Colonic mucosa (tissue), 4 donors: ENCODE results near the gene ZBTB20. TPM values are rescaled to one million over a fixed set of nuclear protein-coding genes. Genes with fewer than 3 reads are reported as not detected.

Source experiments
- DNase-seq: peaks from one replicate; pipeline ENCODE4 v3.0.0-alpha.2; 2020
- H3K27ac ChIP-seq: fragments of 200-600 bp; one replicate; pipeline ENCODE4 v1.8.0; 2021
- H3K27me3 ChIP-seq: fragments of 200-600 bp; one replicate; pipeline ENCODE4 v1.8.0; 2021
- H3K36me3 ChIP-seq: fragments of 200-600 bp; one replicate; pipeline ENCODE4 v1.8.0; 2021
- H3K4me1 ChIP-seq: fragments of 200-600 bp; one replicate; pipeline ENCODE4 v1.8.0; 2021; ENCODE audit warnings: mild to moderate bottlenecking
- H3K4me3 ChIP-seq: fragments of 200-600 bp; one replicate; pipeline ENCODE4 v1.8.0; 2021
- H3K9ac ChIP-seq, 2 donors: one replicate each; pipeline ENCODE4 v1.7.0; 2013; ENCODE audit warnings: control low read depth in 2 of 2, low read depth in 2 of 2, low read length in 2 of 2
- H3K9me3 ChIP-seq: fragments of 200-600 bp; one replicate; pipeline ENCODE4 v1.8.0; 2021
- CTCF ChIP-seq: fragments of 200-600 bp; IDR thresholded peaks from one replicate; pipeline ENCODE4 v1.8.0; 2022; ENCODE audit warnings: antibody characterized with exemption, mild to moderate bottlenecking
- intact Hi-C: fragments of 100-400 bp; cut with DNase I; formaldehyde crosslinking; loops from one replicate; pipeline ENCODE4 v1.14.1; 2022
- total RNA-seq, 2 donors: library from RNA; stranded (reverse); fragmentation: NEBNext Ultra II Directional in 1 of 2; extraction: Animal tissue kit (Norgen Biotek cat#: 25700) in 1 of 2; gene quantifications; one replicate each; pipeline ENCODE4 v1.2.1, GENCODE V29; 2021
- donor health status: healthy.
- donor health status: DM: no; HTN: no; CAD: no.
- donor health status: DM: no; HTN: no; CAD: no.

ZBTB20 gene
- total RNA-seq, 2 donors from 2014 or later: 12.7 to 21.2 TPM

- Histone ChIP-seq H3K9ac (no peak overlapping the region), H3K4me1 (no peaks in the 10 kb centered on the region), H3K27ac (no peak overlapping the region), H3K4me3 (no peak overlapping the region), H3K9me3 (no peaks in the 10 kb centered on the region), H3K36me3 (no peaks in the 10 kb centered on the region), H3K27me3 (no peaks in the 10 kb centered on the region)
- no peak for DNase-seq
- intact Hi-C loops: no loop called here
- no peak for TF ChIP-seq CTCF
Observed at GRCh38 chr3:114566162-114566755, 580.8 kb downstream of the ZBTB20 start.

GRCh38 chr3:114565216-114565615, 581.9 kb downstream of the ZBTB20 start:
- Histone ChIP-seq H3K36me3 (no peaks in the 10 kb centered on the region), H3K9ac (no peak overlapping the region), H3K4me3 (no peak overlapping the region), H3K9me3 (no peaks in the 10 kb centered on the region), H3K4me1 (no peaks in the 10 kb centered on the region), H3K27me3 (no peaks in the 10 kb centered on the region), H3K27ac (no peak overlapping the region)
- intact Hi-C loops: no loop called here
- peak; percentile 36 for DNase-seq
- no peak for TF ChIP-seq CTCF

- intact Hi-C loops: no loop called here
- no peaks in the 10 kb centered on the region for H3K27me3 ChIP-seq
- no peak overlapping the region for H3K9ac ChIP-seq
- H3K9me3 ChIP-seq: no peaks in the 10 kb centered on the region
- no peak overlapping the region for H3K4me3 ChIP-seq
- no peak overlapping the region for H3K27ac ChIP-seq
- no peaks in the 10 kb centered on the region for H3K36me3 ChIP-seq
- H3K4me1 ChIP-seq: no peaks in the 10 kb centered on the region
- TF ChIP-seq CTCF: no peak
- DNase-seq: no peak
Observed at GRCh38 chr3:114563720-114564119, 583.4 kb downstream of the ZBTB20 start.

GRCh38 chr3:114562557-114562956, 584.5 kb downstream of the ZBTB20 start:
- Histone ChIP-seq H3K4me1 (no peaks in the 10 kb centered on the region), H3K27me3 (no peaks in the 10 kb centered on the region), H3K36me3 (no peaks in the 10 kb centered on the region), H3K9me3 (no peaks in the 10 kb centered on the region), H3K27ac (no peak overlapping the region), H3K4me3 (no peak overlapping the region), H3K9ac (no peak overlapping the region)
- intact Hi-C loops: no loop called here
- no peak for TF ChIP-seq CTCF
- no peak for DNase-seq

GRCh38 chr3:114558271-114558670, 588.8 kb downstream of the ZBTB20 start:
- TF ChIP-seq CTCF: no peak
- no peaks in the 10 kb centered on the region for H3K4me1 ChIP-seq
- no peaks in the 10 kb centered on the region for H3K27me3 ChIP-seq
- no peaks in the 10 kb centered on the region for H3K9me3 ChIP-seq
- DNase-seq: no peak
- H3K4me3 ChIP-seq: no peak overlapping the region
- H3K27ac ChIP-seq: no peak overlapping the region
- H3K36me3 ChIP-seq: no peaks in the 10 kb centered on the region
- intact Hi-C loops: no loop called here
- no peak overlapping the region for H3K9ac ChIP-seq
